Measurements from ENCODE around the gene IDE. TPM values are rescaled to one million over a fixed set of nuclear protein-coding genes. Genes with fewer than 3 reads are reported as not detected.

The IDE gene
- total RNA-seq, 2 experiments from 2014 or later = 32.3 to 40.1 TPM

GRCh38 chr10:92562424-92562823 is 11.5 kb downstream of the IDE start:
- Mint-ChIP-seq H3K27ac (no peak overlapping the region), H3K27me3 (no peaks in the 10 kb centered on the region), H3K36me3 (peaks cover 46% of the 10 kb centered on the region), H3K9me3 (peaks cover 5% of the 10 kb centered on the region), H3K4me1 (ENCODE audit: low read depth) (peaks cover 23% of the 10 kb centered on the region), H3K4me3 (no peak overlapping the region)
- CTCF ChIA-PET = no interaction called here
- POLR2A ChIA-PET = no interaction called here
- no peak for DNase-seq
- intact Hi-C loops (cut with micrococcal nuclease) = no loop called here

DNA sequence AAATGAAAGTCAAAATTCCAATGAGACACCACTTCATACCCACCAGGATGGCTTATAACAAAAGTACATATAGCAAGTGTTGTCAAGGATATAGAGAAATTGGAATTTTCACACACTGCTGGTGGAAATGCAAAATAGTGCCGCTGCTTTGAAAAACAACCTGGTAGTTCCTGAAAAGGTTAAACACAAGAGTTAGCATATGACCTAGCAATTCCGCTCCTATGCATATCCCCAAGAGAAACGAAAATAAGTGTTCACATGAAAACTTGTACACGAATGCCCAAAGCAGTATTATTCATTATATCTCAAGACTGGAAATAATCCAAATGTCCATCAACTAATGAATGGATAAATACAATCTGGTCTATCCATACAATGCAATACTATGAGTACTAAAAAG is 14.8 kb downstream of the IDE start:
- H3K27ac Mint-ChIP-seq = no peak overlapping the region
- intact Hi-C loops (cut with micrococcal nuclease) = no loop called here
- ChIA-PET POLR2A (no interaction called here), CTCF (interaction anchor here (0.7 kb wide), 1 partner anchor 15 kb away, joined by 4 read pairs; the partner anchor contains the start of gene IDE)
- peaks cover 54% of the 10 kb centered on the region for H3K36me3 Mint-ChIP-seq
- H3K9me3 Mint-ChIP-seq = peaks cover 11% of the 10 kb centered on the region
- no peak overlapping the region for H3K4me3 Mint-ChIP-seq
- H3K4me1 Mint-ChIP-seq (ENCODE audit: low read depth) = peaks cover 8% of the 10 kb centered on the region
- no peak for DNase-seq
- no peaks in the 10 kb centered on the region for H3K27me3 Mint-ChIP-seq

DNA sequence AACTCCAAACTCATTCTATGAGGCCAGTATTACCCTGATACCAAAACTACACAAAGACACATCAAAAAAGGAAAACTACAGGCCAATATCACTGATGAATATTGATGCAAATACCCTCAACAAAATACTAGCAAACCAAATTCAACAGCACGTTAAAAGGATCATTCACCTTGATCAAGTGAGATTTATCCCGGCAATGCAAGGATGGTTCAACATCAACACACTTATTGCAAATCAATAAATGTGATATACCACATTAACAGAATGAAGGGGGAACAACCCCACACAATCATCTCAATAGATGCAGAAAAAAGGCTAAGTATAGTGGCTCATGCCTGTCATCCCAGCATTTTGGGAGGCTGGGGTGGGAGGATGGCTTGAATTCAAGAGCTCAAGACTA is 19.9 kb downstream of the IDE start:
- DNase-seq = no peak
- peaks cover 17% of the 10 kb centered on the region for H3K9me3 Mint-ChIP-seq
- intact Hi-C loops (cut with micrococcal nuclease) = no loop called here
- ChIA-PET CTCF (interaction anchor here (0.6 kb wide), 1 partner anchor 252 kb away, joined by 3 read pairs; no protein-coding TSS in a partner anchor), POLR2A (no interaction called here)
- H3K4me3 Mint-ChIP-seq = no peak overlapping the region
- H3K36me3 Mint-ChIP-seq = peaks cover 52% of the 10 kb centered on the region
- H3K27ac Mint-ChIP-seq = no peak overlapping the region
- H3K4me1 Mint-ChIP-seq (ENCODE audit: low read depth) = no peaks in the 10 kb centered on the region
- H3K27me3 Mint-ChIP-seq = no peaks in the 10 kb centered on the region

DNA sequence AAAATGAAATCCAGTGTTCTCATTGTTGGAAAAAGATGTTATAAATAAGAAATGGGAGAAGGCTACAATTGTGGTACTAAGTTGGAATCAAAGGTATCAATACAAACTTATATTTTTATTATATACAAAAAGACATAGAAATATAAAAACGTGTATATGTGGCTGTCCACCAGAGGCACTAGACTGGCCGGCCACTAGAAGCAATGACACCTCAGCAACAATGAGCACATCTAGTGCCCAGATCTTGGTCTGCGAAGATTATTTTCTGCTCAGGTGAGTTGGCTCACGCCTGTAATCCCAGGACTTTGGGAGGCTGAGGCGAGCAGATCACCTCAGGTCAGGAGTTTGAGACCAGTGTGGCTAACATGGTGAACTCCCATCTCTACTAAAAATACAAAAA is 21.6 kb downstream of the IDE start:
- H3K4me3 Mint-ChIP-seq = no peak overlapping the region
- CTCF ChIA-PET = interaction anchor here (0.6 to 0.7 kb wide), 2 partner anchors 19 to 99 kb away, joined by 3 to 4 read pairs; no protein-coding TSS in a partner anchor
- POLR2A ChIA-PET = no interaction called here

DNA sequence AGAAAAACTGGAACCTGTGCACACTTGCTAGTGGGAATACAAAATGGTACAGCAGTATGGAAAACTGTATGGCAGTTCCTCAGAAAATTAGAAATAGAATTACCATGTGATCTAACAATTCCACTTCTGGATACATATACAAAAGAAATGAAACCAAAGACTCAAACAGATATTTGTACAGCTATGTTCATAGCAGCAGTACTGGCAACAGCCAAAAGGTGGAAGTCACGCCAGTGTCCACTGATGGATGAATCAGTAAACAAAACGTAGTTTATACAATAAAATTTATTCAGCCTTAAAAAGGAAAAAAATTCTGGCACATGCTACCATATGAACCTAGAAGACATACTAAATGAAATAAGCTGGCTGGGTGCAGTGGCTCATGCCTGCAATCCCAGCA is 23.0 kb downstream of the IDE start:
- H3K27ac Mint-ChIP-seq = no peak overlapping the region
- H3K36me3 Mint-ChIP-seq = peaks cover 37% of the 10 kb centered on the region
- CTCF ChIA-PET = no interaction called here
- no peaks in the 10 kb centered on the region for H3K27me3 Mint-ChIP-seq
- H3K4me3 Mint-ChIP-seq = no peak overlapping the region
- peaks cover under 1% of the 10 kb centered on the region for H3K4me1 Mint-ChIP-seq (ENCODE audit: low read depth)
- peaks cover 17% of the 10 kb centered on the region for H3K9me3 Mint-ChIP-seq
- intact Hi-C loops (cut with micrococcal nuclease) = no loop called here
- POLR2A ChIA-PET = interaction anchor here (0.7 kb wide), 1 partner anchor 22 kb away, joined by 4 read pairs; no protein-coding TSS in a partner anchor
- DNase-seq = no peak

More for the DNA sequence above, 21.6 kb downstream of the IDE start:
- Mint-ChIP-seq H3K36me3 (peaks cover 41% of the 10 kb centered on the region), H3K4me1 (ENCODE audit: low read depth) (no peaks in the 10 kb centered on the region), H3K27me3 (no peaks in the 10 kb centered on the region), H3K27ac (no peak overlapping the region), H3K9me3 (peaks cover 17% of the 10 kb centered on the region)
- intact Hi-C loops (cut with micrococcal nuclease) = no loop called here
- DNase-seq = no peak

GRCh38 chr10:92547676-92548075 is 26.2 kb downstream of the IDE start:
- ChIA-PET CTCF (no interaction called here), POLR2A (no interaction called here)
- intact Hi-C loops (cut with micrococcal nuclease) = no loop called here
- Mint-ChIP-seq H3K4me1 (ENCODE audit: low read depth) (peaks cover 23% of the 10 kb centered on the region), H3K27ac (no peak overlapping the region), H3K9me3 (no peaks in the 10 kb centered on the region), H3K36me3 (peaks cover 9% of the 10 kb centered on the region), H3K4me3 (no peak overlapping the region), H3K27me3 (no peaks in the 10 kb centered on the region)
- DNase-seq = no peak

GRCh38 chr10:92545556-92545955 is 28.3 kb downstream of the IDE start:
- DNase-seq = no peak
- Mint-ChIP-seq H3K36me3 (no peaks in the 10 kb centered on the region), H3K27me3 (no peaks in the 10 kb centered on the region), H3K27ac (no peak overlapping the region), H3K9me3 (no peaks in the 10 kb centered on the region), H3K4me1 (ENCODE audit: low read depth) (peaks cover 31% of the 10 kb centered on the region), H3K4me3 (no peak overlapping the region)
- ChIA-PET CTCF (interaction anchor here (3.7 kb wide), 1 partner anchor 29 kb away, joined by 17 read pairs; the partner anchor contains the start of gene IDE), POLR2A (no interaction called here)
- intact Hi-C loops (cut with micrococcal nuclease) = no loop called here

GRCh38 chr10:92544296-92544695 is 29.6 kb downstream of the IDE start:
- Mint-ChIP-seq H3K27me3 (no peaks in the 10 kb centered on the region), H3K9me3 (no peaks in the 10 kb centered on the region), H3K27ac (no peak overlapping the region), H3K36me3 (no peaks in the 10 kb centered on the region), H3K4me1 (ENCODE audit: low read depth) (peaks cover 31% of the 10 kb centered on the region), H3K4me3 (no peak overlapping the region)
- CTCF ChIA-PET = interaction anchor here (2.2 to 3.7 kb wide), 2 partner anchors 27 to 30 kb away, joined by 8 to 17 read pairs; partner anchors contain the start of gene IDE
- POLR2A ChIA-PET = no interaction called here
- DNase-seq = no peak
- intact Hi-C loops (cut with micrococcal nuclease) = no loop called here

- DNase-seq = no peak
Observed at GRCh38 chr10:92542458-92542857, 31.4 kb downstream of the IDE start.

GRCh38 chr10:92541583-92541982 is 32.3 kb downstream of the IDE start:
- H3K4me1 Mint-ChIP-seq (ENCODE audit: low read depth) = peaks cover 35% of the 10 kb centered on the region
- no peak overlapping the region for H3K27ac Mint-ChIP-seq
- no peak overlapping the region for H3K4me3 Mint-ChIP-seq
- intact Hi-C loops (cut with micrococcal nuclease) = no loop called here
- no peak for DNase-seq
- no peaks in the 10 kb centered on the region for H3K36me3 Mint-ChIP-seq
- CTCF ChIA-PET = interaction anchor here (1.1 to 1.3 kb wide), 2 partner anchors 25 to 33 kb away, joined by 4 to 5 read pairs; no protein-coding TSS in a partner anchor
- H3K9me3 Mint-ChIP-seq = no peaks in the 10 kb centered on the region
- H3K27me3 Mint-ChIP-seq = no peaks in the 10 kb centered on the region
- POLR2A ChIA-PET = no interaction called here

More at GRCh38 chr10:92542458-92542857, 31.4 kb downstream of the IDE start:
- Mint-ChIP-seq H3K4me3 (no peak overlapping the region), H3K36me3 (no peaks in the 10 kb centered on the region), H3K4me1 (ENCODE audit: low read depth) (peaks cover 35% of the 10 kb centered on the region), H3K27ac (no peak overlapping the region), H3K27me3 (no peaks in the 10 kb centered on the region), H3K9me3 (no peaks in the 10 kb centered on the region)
- intact Hi-C loops (cut with micrococcal nuclease) = no loop called here
- ChIA-PET POLR2A (no interaction called here), CTCF (no interaction called here)

GRCh38 chr10:92538231-92538958 is 35.5 kb downstream of the IDE start:
- ChIA-PET POLR2A (no interaction called here), CTCF (no interaction called here)
- Mint-ChIP-seq H3K4me1 (ENCODE audit: low read depth) (peaks cover 13% of the 10 kb centered on the region), H3K36me3 (peaks cover 11% of the 10 kb centered on the region), H3K27me3 (no peaks in the 10 kb centered on the region), H3K27ac (peak overlapping the region; percentile 21), H3K4me3 (no peak overlapping the region), H3K9me3 (no peaks in the 10 kb centered on the region)
- intact Hi-C loops (cut with micrococcal nuclease) = no loop called here
- DNase-seq = no peak

GRCh38 chr10:92530891-92531535 is 42.9 kb downstream of the IDE start:
- Mint-ChIP-seq H3K4me1 (ENCODE audit: low read depth) (no peaks in the 10 kb centered on the region), H3K27me3 (no peaks in the 10 kb centered on the region), H3K27ac (no peak overlapping the region), H3K9me3 (no peaks in the 10 kb centered on the region), H3K36me3 (peaks cover 22% of the 10 kb centered on the region), H3K4me3 (no peak overlapping the region)
- POLR2A ChIA-PET = interaction anchor here (0.5 kb wide), 1 partner anchor 24 kb away, joined by 3 read pairs; no protein-coding TSS in a partner anchor
- DNase-seq = no peak
- intact Hi-C loops (cut with micrococcal nuclease) = no loop called here
- CTCF ChIA-PET = interaction anchor here (2.4 kb wide), 1 partner anchor 14 kb away, joined by 8 read pairs; no protein-coding TSS in a partner anchor
